Subcutaneous adipose tissue (tissue), 4 donors: ENCODE results near the gene TIAM1. TPM values are rescaled to one million over a fixed set of nuclear protein-coding genes. Genes with fewer than 3 reads are reported as not detected.

Source experiments
- CTCF ChIP-seq: fragments of 450-650 bp; IDR thresholded peaks from one replicate; pipeline ENCODE4 v1.5.1; 2016; ENCODE audit warnings: low read depth, mild to moderate bottlenecking, control low read depth, antibody characterized with exemption, moderate library complexity
- total RNA-seq, 4 donors: library from RNA; depleted of rRNA; stranded (reverse); fragments of >200 nt; gene quantifications; one replicate each; pipeline ENCODE4 v1.1.0, GENCODE V29; 2016

The TIAM1 gene
- total RNA-seq, 4 donors from 2014 or later = 5.1 to 27.4 (median 14.7) TPM

GRCh38 chr21:31284797-31285397 lies 59.2 kb downstream of the TIAM1 start:
- TF ChIP-seq CTCF = no peak

- TF ChIP-seq CTCF = no peak
Observed at GRCh38 chr21:31283025-31283424, 61.0 kb downstream of the TIAM1 start.

- TF ChIP-seq CTCF = no peak
Observed at GRCh38 chr21:31282095-31282709, 61.9 kb downstream of the TIAM1 start.

GRCh38 chr21:31281561-31281960 lies 62.5 kb downstream of the TIAM1 start:
- no peak for TF ChIP-seq CTCF

- no peak for TF ChIP-seq CTCF
Observed at GRCh38 chr21:31279986-31280385, 64.1 kb downstream of the TIAM1 start.

GRCh38 chr21:31279214-31279613 lies 64.8 kb downstream of the TIAM1 start:
- no peak for TF ChIP-seq CTCF

GRCh38 chr21:31278511-31279130 lies 65.4 kb downstream of the TIAM1 start:
- TF ChIP-seq CTCF = no peak
